ENCODE measurements around the gene SMG1. TPM values are rescaled to one million over a fixed set of nuclear protein-coding genes. Genes with fewer than 3 reads are reported as not detected.

SMG1 gene
- total and polyA plus RNA-seq, 2 of the 13 experiments (the other 11 are each of a cell fraction or from before 2014, with no cell fraction given): 48.7 to 53.7 TPM

GRCh38 chr16:18932243-18932987 is 6.2 kb upstream of the SMG1 start (continued):
- TF ChIP-seq HBP1 (CRISPR knock-in tag; IDR thresholded peaks at IDR 0.05; ENCODE audit: low read depth): no peak
- no peak for TF ChIP-seq KDM1A (CRISPR knock-in tag; IDR thresholded peaks at IDR 0.05)
- TF ChIP-seq PATZ1 (CRISPR knock-in tag; IDR thresholded peaks at IDR 0.05): no peak; the same call in 1 of the 2 replicates
- no peak for TF ChIP-seq ZFP36L1 (CRISPR knock-in tag; IDR thresholded peaks at IDR 0.05)
- TF ChIP-seq DNMT1 (CRISPR knock-in tag; IDR thresholded peaks at IDR 0.05): no peak
- TF ChIP-seq ZSCAN22 (CRISPR knock-in tag; IDR thresholded peaks at IDR 0.05): no peak
- no peak for TF ChIP-seq TMF1 (CRISPR knock-in tag; IDR thresholded peaks at IDR 0.05; ENCODE audit: low read depth)
- no peak for TF ChIP-seq ARID4A (CRISPR knock-in tag; IDR thresholded peaks at IDR 0.05; ENCODE audit: borderline replicate concordance)
- peak; percentile 73 for TF ChIP-seq FOXA3 (CRISPR knock-in tag; IDR thresholded peaks at IDR 0.05)
- TF ChIP-seq REST (IDR thresholded peaks at IDR 0.05; ENCODE audit: borderline replicate concordance in 1 of 2, low read depth in 1 of 2, low read length in 2 of 2): 0 out of 4 replicates have a peak, but pooled peaks of 1 of the 2 experiments have one; percentile 11
- TF ChIP-seq ZNF160 (CRISPR knock-in tag; IDR thresholded peaks at IDR 0.05): no peak
- TF ChIP-seq ZMYM2 (CRISPR knock-in tag; IDR thresholded peaks at IDR 0.05): no peak
- no peak for TF ChIP-seq GZF1 (CRISPR knock-in tag; IDR thresholded peaks at IDR 0.05)
- TF ChIP-seq NFKBIZ (CRISPR knock-in tag; IDR thresholded peaks at IDR 0.05): no peak
- TF ChIP-seq ZSCAN25 (CRISPR knock-in tag; IDR thresholded peaks at IDR 0.05): no peak
- no peak for TF ChIP-seq ZNF10 (CRISPR knock-in tag; IDR thresholded peaks at IDR 0.05; ENCODE audit: borderline replicate concordance, low read depth)
- TF ChIP-seq MLLT10 (CRISPR knock-in tag; IDR thresholded peaks at IDR 0.05): no peak
- TF ChIP-seq GPN1 (CRISPR knock-in tag; IDR thresholded peaks at IDR 0.05; ENCODE audit: borderline replicate concordance): no peak
- TF ChIP-seq ZNF20 (CRISPR knock-in tag; IDR thresholded peaks at IDR 0.05): no peak
